Transverse colon (tissue), 4 donors: ENCODE data around the gene GAP43. TPM values are rescaled to one million over a fixed set of nuclear protein-coding genes. Genes with fewer than 3 reads are reported as not detected.

ENCODE experiments used
- DNase-seq: peaks from one replicate; pipeline ENCODE4 v3.0.0-alpha.2; 2019
- H3K27ac ChIP-seq, 4 donors: fragments of 200-600 bp; sonication (generic); 2 replicates each; pipeline ENCODE4 v1.5.1; 2016 to 2018; ENCODE audit warnings: inconsistent platforms in 4 of 4
- H3K27me3 ChIP-seq: fragments of 200-600 bp; sonication (generic); 2 replicates; pipeline ENCODE4 v1.5.1; 2017; ENCODE audit warnings: inconsistent platforms
- H3K36me3 ChIP-seq, 4 donors: fragments of 200-600 bp; sonication (generic); 2 replicates each; pipeline ENCODE4 v1.5.1; 2017 to 2019; ENCODE audit warnings: inconsistent platforms in 4 of 4
- H3K4me1 ChIP-seq, 4 donors: fragments of 200-600 bp; sonication (generic); 2 replicates each; pipeline ENCODE4 v1.5.1; 2017 to 2020; ENCODE audit warnings: inconsistent platforms in 4 of 4
- H3K4me3 ChIP-seq, 4 donors: fragments of 200-600 bp; sonication (generic); 1 replicate in 1 of 4; 2 replicates in 3 of 4; pipeline versions ENCODE4 v1.5.1 to v1.6.1; 2017 to 2019; ENCODE audit warnings: inconsistent platforms in 4 of 4
- H3K9me3 ChIP-seq, 2 donors: fragments of 200-600 bp; sonication (generic); 2 replicates each; pipeline ENCODE4 v1.5.1; 2017 to 2019; ENCODE audit warnings: inconsistent platforms in 2 of 2
- CTCF ChIP-seq, 5 experiments: fragments of 200-600 bp in 3 of 5; fragments of 450-650 bp in 2 of 5; sonication (generic) in 3 of 5; IDR thresholded peaks; 1 replicate in 2 of 5; 2 replicates in 3 of 5; pipeline ENCODE4 v1.5.1; 2016 to 2017; ENCODE audit warnings: antibody characterized with exemption in 5 of 5, inconsistent platforms in 3 of 5, mild to moderate bottlenecking in 2 of 5, moderate library complexity in 1 of 5
- EP300 ChIP-seq: sonication (generic); formaldehyde crosslinking; IDR thresholded peaks from one replicate; pipeline ENCODE4 v1.6.1; 2017; ENCODE audit warnings: antibody characterized with exemption, low read depth
- POLR2A ChIP-seq: fragments of 450-650 bp; IDR thresholded peaks from one replicate; pipeline ENCODE4 v1.6.1; 2016; ENCODE audit warnings: antibody characterized with exemption, mild to moderate bottlenecking, moderate library complexity
- POLR2AphosphoS5 ChIP-seq, 3 donors: sonication (generic); formaldehyde crosslinking; IDR thresholded peaks; one replicate each; pipeline ENCODE4 v1.6.1; 2016; ENCODE audit warnings: antibody characterized with exemption in 3 of 3
- WGBS, 2 donors: methylation state at CpG; one replicate each; pipeline ENCODE4 v1.1.5; 2018; ENCODE audit warnings: low coverage in 1 of 2; 5-methylcytosine and 5-hydroxymethylcytosine counted together
- in situ Hi-C, 4 donors: fragments of 200-750 bp; cut with MboI; loops; one replicate each; pipeline versions ENCODE4 v1.15.0 to v1.15.1; 2017; ENCODE audit warnings: low sequenced_read_pairs in 3 of 4, low pct_ligation_motif_present in 1 of 4, low pct_unique_long_range_greater_than_20kb in 1 of 4
- intact Hi-C: fragments of 100-400 bp; cut with DNase I; formaldehyde crosslinking; loops from one replicate; pipeline ENCODE4 v1.15.1; 2023; ENCODE audit warnings: low total_unique reads
- total RNA-seq, 4 donors: library from RNA; depleted of rRNA; stranded (reverse); fragments of >200 nt; gene quantifications; one replicate each; pipeline ENCODE4 v1.1.0, GENCODE V29; 2016

Gene GAP43
- total RNA-seq, 4 donors from 2014 or later: 2.2 to 3.5 (median 2.6) TPM; not detected in 1

- intact Hi-C loops: no loop called here
- 78 to 86% methylated on average over 1 of the region's 1 CpG for WGBS, 2 donors
- Histone ChIP-seq H3K27me3 (no peaks in the 10 kb centered on the region), H3K36me3 (no peaks in the 10 kb centered on the region), H3K9me3 (no peaks in the 10 kb centered on the region), H3K4me3 (no peak overlapping the region), H3K4me1 (no peaks in the 10 kb centered on the region), H3K27ac (no peak overlapping the region)
- TF ChIP-seq POLR2A: no peak
- TF ChIP-seq CTCF (IDR thresholded peaks at IDR 0.05): no peak
- TF ChIP-seq POLR2AphosphoS5 (IDR thresholded peaks at IDR 0.05): no peak
- no peak for TF ChIP-seq EP300
- DNase-seq: no peak
- in situ Hi-C loops: no loop called here
These were observed 15.7 kb downstream of the GAP43 start for GRCh38 chr3:115638991-115639390.

GRCh38 chr3:115644391-115644790, 21.1 kb downstream of the GAP43 start:
- Histone ChIP-seq H3K4me3 (no peak overlapping the region), H3K36me3 (no peaks in the 10 kb centered on the region), H3K27me3 (no peaks in the 10 kb centered on the region), H3K27ac (no peak overlapping the region), H3K9me3 (no peaks in the 10 kb centered on the region), H3K4me1 (peaks cover 0 to 4% (median 0%) of the 10 kb centered on the region in 4 donors)
- DNase-seq: no peak
- intact Hi-C loops (no loop called here), in situ Hi-C loops (no loop called here)
- 81 to 83% methylated on average over 1 of the region's 1 CpG for WGBS, 2 donors
- no peak for TF ChIP-seq CTCF (IDR thresholded peaks at IDR 0.05)

GRCh38 chr3:115646027-115646690, 22.8 kb downstream of the GAP43 start:
- no peak for DNase-seq
- no peaks in the 10 kb centered on the region for H3K27me3 ChIP-seq
- H3K4me3 ChIP-seq: no peak overlapping the region
- no peaks in the 10 kb centered on the region for H3K36me3 ChIP-seq
- TF ChIP-seq POLR2A (no peak), EP300 (no peak), POLR2AphosphoS5 (IDR thresholded peaks at IDR 0.05) (no peak), CTCF (IDR thresholded peaks at IDR 0.05) (no peak)
- no peak overlapping the region for H3K27ac ChIP-seq
- intact Hi-C loops (no loop called here), in situ Hi-C loops (no loop called here)
- H3K9me3 ChIP-seq: no peaks in the 10 kb centered on the region
- 63 to 69% methylated on average over 2 of the region's 2 CpGs for WGBS, 2 donors
- H3K4me1 ChIP-seq: peaks cover 0 to 4% (median 0%) of the 10 kb centered on the region in 4 donors

GRCh38 chr3:115648559-115648958, 25.2 kb downstream of the GAP43 start:
- Histone ChIP-seq H3K36me3 (no peaks in the 10 kb centered on the region), H3K27me3 (no peaks in the 10 kb centered on the region), H3K4me3 (no peak overlapping the region), H3K27ac (no peak overlapping the region), H3K4me1 (peaks cover 0 to 4% (median 0%) of the 10 kb centered on the region in 4 donors), H3K9me3 (no peaks in the 10 kb centered on the region)
- no peak for DNase-seq
- 71 to 79% methylated on average over 1 of the region's 1 CpG for WGBS, 2 donors
- in situ Hi-C loops (no loop called here), intact Hi-C loops (no loop called here)
- TF ChIP-seq POLR2A (no peak), CTCF (IDR thresholded peaks at IDR 0.05) (no peak), EP300 (no peak), POLR2AphosphoS5 (IDR thresholded peaks at IDR 0.05) (no peak)
